ENCODE results near the gene ELP2. TPM values are rescaled to one million over a fixed set of nuclear protein-coding genes. Genes with fewer than 3 reads are reported as not detected.
"Not testable (repeated sequence)": the region's sequence is repeated elsewhere in the genome, so short reads cannot be mapped to it uniquely, and the experiment has no call there.

Gene ELP2
- total RNA-seq, 2 donors from 2014 or later, result 49.7 to 80.4 TPM

DNA sequence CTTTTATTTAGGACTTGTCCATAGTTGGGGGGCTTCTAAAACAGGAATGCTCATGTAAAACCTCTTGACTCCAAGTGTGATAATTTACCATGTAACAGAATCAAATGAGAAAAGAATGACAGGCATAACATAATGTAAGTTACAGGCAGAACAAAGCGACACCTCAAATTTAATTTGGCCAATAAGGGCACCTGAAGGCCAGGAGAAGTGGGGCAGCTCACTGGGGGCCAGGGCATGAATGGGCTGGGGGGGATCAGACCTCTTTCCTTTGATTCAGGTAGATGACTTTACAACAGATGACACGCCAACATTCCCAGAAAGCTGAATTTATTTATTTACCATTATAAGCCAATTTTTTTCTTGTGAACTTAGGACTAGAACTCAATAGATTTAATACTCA is 72.1 kb downstream of the ELP2 start:
- 97% methylated on average over 2 of the region's 2 CpGs for WGBS
- H3K36me3 ChIP-seq, result peaks cover 0 to 4% of the 10 kb centered on the region in 2 donors
- H3K27me3 ChIP-seq (replicated peaks; ENCODE audit: insufficient read depth), result no peaks in the 10 kb centered on the region
- intact Hi-C loops (cut with DNase I), result no loop called here
- no peak overlapping the region for H3K27ac ChIP-seq
- H3K9me3 ChIP-seq, result no peaks in the 10 kb centered on the region
- H3K4me3 ChIP-seq, result no peak overlapping the region
- DNase-seq (ENCODE audit: low spot score), result no peak
- no peaks in the 10 kb centered on the region for H3K4me1 ChIP-seq (replicated peaks)
- TF ChIP-seq POLR2A (IDR thresholded peaks at IDR 0.05) (no peak), POLR2AphosphoS5 (IDR thresholded peaks at IDR 0.05) (no peak)
- TF ChIP-seq, protein P1, sequence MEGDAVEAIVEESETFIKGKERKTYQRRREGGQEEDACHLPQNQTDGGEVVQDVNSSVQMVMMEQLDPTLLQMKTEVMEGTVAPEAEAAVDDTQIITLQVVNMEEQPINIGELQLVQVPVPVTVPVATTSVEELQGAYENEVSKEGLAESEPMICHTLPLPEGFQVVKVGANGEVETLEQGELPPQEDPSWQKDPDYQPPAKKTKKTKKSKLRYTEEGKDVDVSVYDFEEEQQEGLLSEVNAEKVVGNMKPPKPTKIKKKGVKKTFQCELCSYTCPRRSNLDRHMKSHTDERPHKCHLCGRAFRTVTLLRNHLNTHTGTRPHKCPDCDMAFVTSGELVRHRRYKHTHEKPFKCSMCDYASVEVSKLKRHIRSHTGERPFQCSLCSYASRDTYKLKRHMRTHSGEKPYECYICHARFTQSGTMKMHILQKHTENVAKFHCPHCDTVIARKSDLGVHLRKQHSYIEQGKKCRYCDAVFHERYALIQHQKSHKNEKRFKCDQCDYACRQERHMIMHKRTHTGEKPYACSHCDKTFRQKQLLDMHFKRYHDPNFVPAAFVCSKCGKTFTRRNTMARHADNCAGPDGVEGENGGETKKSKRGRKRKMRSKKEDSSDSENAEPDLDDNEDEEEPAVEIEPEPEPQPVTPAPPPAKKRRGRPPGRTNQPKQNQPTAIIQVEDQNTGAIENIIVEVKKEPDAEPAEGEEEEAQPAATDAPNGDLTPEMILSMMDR (IDR thresholded peaks at IDR 0.05), result no peak

DNA sequence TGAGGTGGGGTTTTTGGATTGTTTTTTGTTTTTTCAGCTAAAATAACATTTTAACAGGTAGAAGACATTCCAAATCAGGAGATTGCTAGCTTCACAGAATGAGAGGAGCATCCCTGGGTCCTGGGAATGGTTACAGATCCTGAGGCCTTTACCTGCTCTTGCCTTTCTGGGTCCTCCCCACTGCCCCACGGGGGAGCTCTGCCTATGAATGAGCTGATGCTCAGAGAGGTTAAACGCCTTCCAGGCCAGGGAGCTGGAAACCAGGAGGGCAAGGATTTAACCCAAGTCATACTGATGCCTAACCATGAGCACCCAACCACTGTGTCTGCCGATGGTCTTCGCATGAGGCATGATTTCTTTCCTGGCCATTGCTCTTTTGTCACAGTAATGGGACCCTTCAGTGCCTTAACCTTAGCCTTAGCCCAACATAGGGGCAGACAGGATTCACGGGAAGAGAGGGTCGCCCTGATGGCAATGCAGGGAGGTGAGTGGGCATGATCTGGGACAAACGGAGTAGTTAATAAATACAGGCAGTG is 73.7 kb downstream of the ELP2 start:
- no peak overlapping the region for H3K4me3 ChIP-seq
- TF ChIP-seq, protein P1 (IDR thresholded peaks at IDR 0.05), result no peak
- TF ChIP-seq POLR2AphosphoS5 (IDR thresholded peaks at IDR 0.05) (no peak), POLR2A (IDR thresholded peaks at IDR 0.05) (no peak)
- no peaks in the 10 kb centered on the region for H3K9me3 ChIP-seq
- H3K27me3 ChIP-seq (replicated peaks; ENCODE audit: insufficient read depth), result no peaks in the 10 kb centered on the region
- no peak for DNase-seq (ENCODE audit: low spot score)
- H3K36me3 ChIP-seq, result peaks cover 0 to 4% of the 10 kb centered on the region in 2 donors
- no peaks in the 10 kb centered on the region for H3K4me1 ChIP-seq (replicated peaks)
- intact Hi-C loops (cut with DNase I), result no loop called here
- WGBS, result 78% methylated on average over 7 of the region's 7 CpGs
- no peak overlapping the region for H3K27ac ChIP-seq

DNA sequence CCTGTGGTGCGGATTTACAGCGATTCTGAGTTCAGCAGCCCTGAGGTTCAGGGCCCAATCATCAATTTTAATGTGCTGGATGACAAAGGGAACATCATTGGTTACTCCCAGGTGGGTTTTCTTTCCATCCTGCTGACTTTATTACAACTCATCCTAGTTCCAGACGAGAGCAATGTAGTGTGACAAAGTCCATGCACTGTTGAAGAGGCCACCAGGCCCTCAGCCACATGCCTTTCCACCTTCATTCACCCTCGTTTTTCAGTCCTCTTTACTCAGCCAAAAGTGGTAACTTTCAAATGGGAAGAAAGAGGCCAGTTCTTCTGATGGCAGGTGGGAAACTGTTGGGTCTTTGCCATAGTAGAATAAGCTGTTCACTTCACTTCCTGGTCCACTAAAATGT is 75.5 kb downstream of the ELP2 start:
- no peak for DNase-seq (ENCODE audit: low spot score)
- TF ChIP-seq, protein P1 (IDR thresholded peaks at IDR 0.05), result no peak
- TF ChIP-seq POLR2A (IDR thresholded peaks at IDR 0.05), result no peak
- TF ChIP-seq POLR2AphosphoS5 (IDR thresholded peaks at IDR 0.05), result no peak
- no peaks in the 10 kb centered on the region for H3K27me3 ChIP-seq (replicated peaks; ENCODE audit: insufficient read depth)
- no peaks in the 10 kb centered on the region for H3K9me3 ChIP-seq
- no peaks in the 10 kb centered on the region for H3K4me1 ChIP-seq (replicated peaks)
- no peak overlapping the region for H3K4me3 ChIP-seq
- intact Hi-C loops (cut with DNase I), result no loop called here
- peaks cover 0 to 4% of the 10 kb centered on the region in 2 donors for H3K36me3 ChIP-seq
- 85% methylated on average over 4 of the region's 4 CpGs for WGBS
- no peak overlapping the region for H3K27ac ChIP-seq

DNA sequence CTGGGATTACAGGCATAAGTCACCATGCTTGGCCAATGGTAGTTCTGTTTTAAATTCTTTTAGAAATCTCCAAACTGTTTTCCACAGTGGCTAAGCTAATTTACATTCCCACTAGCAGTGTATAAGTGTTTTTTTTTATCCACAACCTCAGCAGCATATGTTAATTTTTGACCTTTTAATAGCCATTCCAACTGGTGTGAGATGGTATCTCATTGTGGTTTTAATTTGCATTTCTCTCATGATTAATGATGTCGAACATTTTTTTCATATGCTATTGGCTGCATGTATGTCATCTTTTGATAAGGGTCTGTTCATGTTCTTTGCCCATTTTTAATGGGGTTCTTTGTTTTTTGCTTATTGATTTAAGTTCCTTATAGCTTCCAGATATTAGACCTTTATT is 77.6 kb downstream of the ELP2 start:
- no peaks in the 10 kb centered on the region for H3K9me3 ChIP-seq
- no peaks in the 10 kb centered on the region for H3K27me3 ChIP-seq (replicated peaks; ENCODE audit: insufficient read depth)
- DNase-seq (ENCODE audit: low spot score), result no peak
- no peak overlapping the region for H3K4me3 ChIP-seq
- peaks cover 0 to 4% of the 10 kb centered on the region in 2 donors for H3K36me3 ChIP-seq
- TF ChIP-seq POLR2AphosphoS5 (IDR thresholded peaks at IDR 0.05), result no peak
- H3K27ac ChIP-seq, result no peak overlapping the region
- intact Hi-C loops (cut with DNase I), result no loop called here
- H3K4me1 ChIP-seq (replicated peaks), result no peaks in the 10 kb centered on the region
- WGBS, result 100% methylated on average over 1 of the region's 1 CpG

DNA sequence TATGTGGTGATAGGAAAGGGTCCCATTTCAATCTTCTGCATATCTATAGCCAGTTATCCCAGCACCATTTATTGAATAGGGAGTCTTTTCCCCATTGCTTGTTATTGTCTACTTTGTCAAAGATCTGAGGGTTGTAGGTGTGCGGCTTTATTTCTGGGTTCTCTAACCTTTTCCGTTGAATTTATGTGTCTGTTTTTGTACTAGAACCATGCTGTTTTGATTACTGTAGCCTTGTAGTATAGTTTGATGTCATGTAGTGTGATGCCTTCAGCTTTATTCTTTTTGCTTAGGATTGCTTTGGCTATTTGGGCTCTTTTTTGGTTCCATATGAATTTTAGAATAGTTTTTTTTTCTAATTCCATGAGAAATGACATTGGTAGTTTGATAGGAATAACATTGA is 78.3 kb downstream of the ELP2 start:
- H3K4me3 ChIP-seq; H3K36me3 ChIP-seq; intact Hi-C loops (cut with DNase I); H3K4me1 ChIP-seq (replicated peaks); H3K27me3 ChIP-seq (replicated peaks; ENCODE audit: insufficient read depth); DNase-seq (ENCODE audit: low spot score); H3K27ac ChIP-seq; H3K9me3 ChIP-seq: not testable (repeated sequence)
- WGBS, result 94% methylated on average over 2 of the region's 2 CpGs

DNA sequence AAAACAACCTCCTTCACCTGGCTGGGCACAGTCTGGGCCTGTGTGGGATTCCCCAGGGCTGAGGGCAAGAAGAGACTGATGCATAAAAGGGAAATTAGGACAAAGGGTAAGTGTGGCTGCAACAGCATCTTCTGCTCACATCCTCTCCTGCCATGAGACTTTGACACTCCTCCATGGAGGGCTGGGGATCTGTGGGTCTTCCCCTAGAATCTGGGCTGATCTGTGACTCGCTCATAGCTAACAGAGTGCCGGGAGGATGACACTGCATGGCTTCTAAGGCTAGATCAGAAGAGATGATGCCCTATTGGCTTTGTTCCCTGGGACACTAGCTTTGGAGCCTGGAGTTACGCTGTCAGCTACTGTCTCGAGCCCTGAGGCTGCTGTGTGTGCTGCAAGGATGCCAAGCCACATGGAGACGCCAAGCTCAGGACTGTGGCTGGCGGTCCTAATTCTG is 81.9 kb downstream of the ELP2 start:
- no peak for DNase-seq (ENCODE audit: low spot score)
- intact Hi-C loops (cut with DNase I), result no loop called here
- no peaks in the 10 kb centered on the region for H3K4me1 ChIP-seq (replicated peaks)
- H3K27me3 ChIP-seq (replicated peaks; ENCODE audit: insufficient read depth), result no peaks in the 10 kb centered on the region
- TF ChIP-seq POLR2AphosphoS5 (IDR thresholded peaks at IDR 0.05), result no peak
- TF ChIP-seq, protein P1 (IDR thresholded peaks at IDR 0.05), result no peak
- no peak for TF ChIP-seq POLR2A (IDR thresholded peaks at IDR 0.05)
- no peak overlapping the region for H3K4me3 ChIP-seq
- H3K9me3 ChIP-seq, result no peaks in the 10 kb centered on the region
- H3K36me3 ChIP-seq, result no peaks in the 10 kb centered on the region
- WGBS, result 75% methylated on average over 6 of the region's 6 CpGs
- no peak overlapping the region for H3K27ac ChIP-seq
